ENCODE data around the gene AMPD2.
A peak's percentile ranks its signal among the peaks of the same experiment; 100 is the strongest.

The AMPD2 gene

DNA sequence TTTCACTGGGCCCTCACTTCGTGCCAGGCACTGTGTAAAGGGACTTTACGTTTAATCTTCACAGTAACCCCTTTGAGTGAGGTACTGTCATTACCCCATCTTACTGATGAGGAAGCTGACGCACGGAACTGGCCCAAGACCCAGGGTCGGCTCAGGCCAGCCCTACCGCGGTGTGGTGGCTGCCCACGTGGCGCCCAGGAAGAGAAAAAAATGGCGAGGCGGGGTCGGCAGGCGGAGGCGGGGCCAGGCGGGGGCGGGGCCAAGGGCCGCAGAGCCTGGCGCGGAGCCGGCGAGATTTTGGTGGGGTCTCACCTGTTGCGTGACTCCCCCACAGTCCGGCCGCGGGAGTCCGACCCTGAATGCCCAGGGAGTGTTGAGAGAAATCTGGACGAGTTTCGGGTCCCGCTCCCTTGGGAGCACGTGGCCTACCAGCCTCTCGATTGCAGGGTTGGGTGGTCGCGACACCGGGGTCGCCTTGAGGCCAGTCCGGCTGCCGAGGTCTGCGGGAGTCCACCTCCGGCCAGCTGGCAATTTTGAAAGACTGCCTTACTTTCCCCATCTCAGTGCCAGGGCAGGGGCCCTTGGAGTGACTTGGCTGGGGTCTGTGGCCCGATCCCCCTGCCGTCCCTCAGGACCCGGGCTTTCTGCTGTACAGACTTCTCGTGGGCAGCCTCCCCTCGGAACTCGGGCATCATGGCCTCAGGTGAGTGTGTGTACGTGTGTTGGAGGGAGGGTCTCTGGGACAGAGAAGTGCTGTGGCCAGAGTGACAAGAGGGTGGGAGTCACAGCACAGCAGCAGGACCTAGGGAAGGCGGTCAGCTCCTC, at the start of gene AMPD2, which contains the start of gene GNAT2:
AMPD2 (plus strand) TSS at position 262 of the 825 bp plus-strand sequence. CDS start 1,339 bp downstream, outside the sequence.
GNAT2 (minus strand) TSS at position 41 of the 825 bp plus-strand sequence. CDS start 6,746 bp downstream, outside the sequence.
- Mint-ChIP-seq H3K4me3 (peak within 1 kb of the TSS; percentile 95), H3K4me1 (peaks cover 81% of the 10 kb centered on the region), H3K36me3 (ENCODE audit: low read depth) (no peaks in the 10 kb centered on the region), H3K27ac (peak within 1 kb of the TSS; percentile 98), H3K9me3 (no peaks in the 10 kb centered on the region), H3K27me3 (ENCODE audit: low read depth, poor library complexity) (peaks cover 2% of the 10 kb centered on the region)
- TF ChIP-seq, protein P1, sequence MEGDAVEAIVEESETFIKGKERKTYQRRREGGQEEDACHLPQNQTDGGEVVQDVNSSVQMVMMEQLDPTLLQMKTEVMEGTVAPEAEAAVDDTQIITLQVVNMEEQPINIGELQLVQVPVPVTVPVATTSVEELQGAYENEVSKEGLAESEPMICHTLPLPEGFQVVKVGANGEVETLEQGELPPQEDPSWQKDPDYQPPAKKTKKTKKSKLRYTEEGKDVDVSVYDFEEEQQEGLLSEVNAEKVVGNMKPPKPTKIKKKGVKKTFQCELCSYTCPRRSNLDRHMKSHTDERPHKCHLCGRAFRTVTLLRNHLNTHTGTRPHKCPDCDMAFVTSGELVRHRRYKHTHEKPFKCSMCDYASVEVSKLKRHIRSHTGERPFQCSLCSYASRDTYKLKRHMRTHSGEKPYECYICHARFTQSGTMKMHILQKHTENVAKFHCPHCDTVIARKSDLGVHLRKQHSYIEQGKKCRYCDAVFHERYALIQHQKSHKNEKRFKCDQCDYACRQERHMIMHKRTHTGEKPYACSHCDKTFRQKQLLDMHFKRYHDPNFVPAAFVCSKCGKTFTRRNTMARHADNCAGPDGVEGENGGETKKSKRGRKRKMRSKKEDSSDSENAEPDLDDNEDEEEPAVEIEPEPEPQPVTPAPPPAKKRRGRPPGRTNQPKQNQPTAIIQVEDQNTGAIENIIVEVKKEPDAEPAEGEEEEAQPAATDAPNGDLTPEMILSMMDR (IDR thresholded peaks at IDR 0.05) = no peak
- peak; percentile 77 for DNase-seq

GRCh38 chr1:109570414-109570813, 49.2 kb upstream of the AMPD2 start:
- Mint-ChIP-seq H3K27ac (no peak overlapping the region), H3K4me3 (no peak overlapping the region), H3K27me3 (ENCODE audit: low read depth, poor library complexity) (peaks cover 2% of the 10 kb centered on the region), H3K36me3 (ENCODE audit: low read depth) (peaks cover 10% of the 10 kb centered on the region), H3K9me3 (no peaks in the 10 kb centered on the region), H3K4me1 (no peaks in the 10 kb centered on the region)
- no peak for DNase-seq
- TF ChIP-seq, protein P1 (IDR thresholded peaks at IDR 0.05) = no peak

DNA sequence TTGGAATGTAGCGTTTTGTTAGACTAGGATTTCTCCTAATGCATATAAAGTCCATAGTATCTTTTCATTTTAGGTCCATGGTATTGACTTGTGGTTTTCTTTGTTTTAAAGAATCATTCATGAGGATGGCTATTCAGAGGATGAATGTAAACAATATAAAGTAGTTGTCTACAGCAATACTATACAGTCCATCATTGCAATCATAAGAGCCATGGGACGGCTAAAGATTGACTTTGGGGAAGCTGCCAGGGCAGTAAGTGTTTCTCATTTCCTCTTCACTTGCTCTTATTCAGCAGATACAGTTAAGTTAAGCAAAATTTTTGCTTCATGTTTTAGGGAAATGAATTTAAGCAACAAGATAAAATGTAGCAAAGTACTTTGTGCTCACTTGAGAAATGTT, 45.9 kb upstream of the AMPD2 start:
- Mint-ChIP-seq H3K27me3 (ENCODE audit: low read depth, poor library complexity) (no peaks in the 10 kb centered on the region), H3K27ac (no peak overlapping the region), H3K4me1 (no peaks in the 10 kb centered on the region), H3K4me3 (no peak overlapping the region), H3K36me3 (ENCODE audit: low read depth) (peaks cover 35% of the 10 kb centered on the region), H3K9me3 (no peaks in the 10 kb centered on the region)
- TF ChIP-seq, protein P1 (IDR thresholded peaks at IDR 0.05) = no peak
- no peak for DNase-seq

- no peaks in the 10 kb centered on the region for H3K27me3 Mint-ChIP-seq (ENCODE audit: low read depth, poor library complexity)
- no peaks in the 10 kb centered on the region for H3K9me3 Mint-ChIP-seq
- peak overlapping the region; percentile 7 for H3K27ac Mint-ChIP-seq
- TF ChIP-seq, protein P1 (IDR thresholded peaks at IDR 0.05) = no peak
- DNase-seq = no peak
- no peak overlapping the region for H3K4me3 Mint-ChIP-seq
- H3K4me1 Mint-ChIP-seq = no peaks in the 10 kb centered on the region
- peaks cover 70% of the 10 kb centered on the region for H3K36me3 Mint-ChIP-seq (ENCODE audit: low read depth)
These were observed 40.6 kb upstream of the AMPD2 start for GRCh38 chr1:109578947-109579443.

GRCh38 chr1:109579491-109579890, 40.1 kb upstream of the AMPD2 start:
- H3K9me3 Mint-ChIP-seq = no peaks in the 10 kb centered on the region
- H3K27me3 Mint-ChIP-seq (ENCODE audit: low read depth, poor library complexity) = no peaks in the 10 kb centered on the region
- H3K36me3 Mint-ChIP-seq (ENCODE audit: low read depth) = peaks cover 72% of the 10 kb centered on the region
- DNase-seq = no peak
- no peak overlapping the region for H3K4me3 Mint-ChIP-seq
- H3K4me1 Mint-ChIP-seq = no peaks in the 10 kb centered on the region
- TF ChIP-seq, protein P1 (IDR thresholded peaks at IDR 0.05) = no peak
- no peak overlapping the region for H3K27ac Mint-ChIP-seq

Data from nephron progenitor cell (in vitro differentiated cells).